ENCODE data around the gene TCP11. TPM values are rescaled to one million over a fixed set of nuclear protein-coding genes. Genes with fewer than 3 reads are reported as not detected.

Gene TCP11
- total RNA-seq, 1 donor from 2014 or later, result not detected

GRCh38 chr6:35173044-35173426, 31.9 kb upstream of the TCP11 start:
- ATAC-seq (ENCODE audit: low read depth), result no peak
- Mint-ChIP-seq H3K4me1 (no peaks in the 10 kb centered on the region), H3K4me3 (no peak overlapping the region), H3K27ac (no peak overlapping the region), H3K9me3 (no peaks in the 10 kb centered on the region), H3K27me3 (peaks cover 5% of the 10 kb centered on the region), H3K36me3 (ENCODE audit: low read depth) (no peaks in the 10 kb centered on the region)
- ChIA-PET CTCF (no interaction called here), POLR2A (no interaction called here)
- TF ChIP-seq CTCF (IDR thresholded peaks at IDR 0.05), result no peak
- intact Hi-C loops (cut with micrococcal nuclease), result no loop called here
- DNase-seq, result no peak

GRCh38 chr6:35170891-35171290, 29.8 kb upstream of the TCP11 start:
- intact Hi-C loops (cut with micrococcal nuclease), result no loop called here
- Mint-ChIP-seq H3K9me3 (no peaks in the 10 kb centered on the region), H3K4me1 (no peaks in the 10 kb centered on the region), H3K27ac (no peak overlapping the region), H3K4me3 (no peak overlapping the region), H3K36me3 (ENCODE audit: low read depth) (no peaks in the 10 kb centered on the region), H3K27me3 (peaks cover 7% of the 10 kb centered on the region)
- DNase-seq (no peak), ATAC-seq (ENCODE audit: low read depth) (no peak)
- ChIA-PET CTCF (interaction anchor here (0.7 kb wide), 1 partner anchor 31 kb away, joined by 3 read pairs; no protein-coding TSS in a partner anchor), POLR2A (no interaction called here)
- no peak for TF ChIP-seq CTCF (IDR thresholded peaks at IDR 0.05)

- intact Hi-C loops (cut with micrococcal nuclease), result no loop called here
- no peak overlapping the region for H3K27ac Mint-ChIP-seq
- no peaks in the 10 kb centered on the region for H3K36me3 Mint-ChIP-seq (ENCODE audit: low read depth)
- H3K27me3 Mint-ChIP-seq, result peaks cover 7% of the 10 kb centered on the region
- H3K4me3 Mint-ChIP-seq, result no peak overlapping the region
- H3K4me1 Mint-ChIP-seq, result no peaks in the 10 kb centered on the region
- no peak for TF ChIP-seq CTCF (IDR thresholded peaks at IDR 0.05)
- no peaks in the 10 kb centered on the region for H3K9me3 Mint-ChIP-seq
- ChIA-PET CTCF (interaction anchor here (0.7 kb wide), 1 partner anchor 31 kb away, joined by 3 read pairs; no protein-coding TSS in a partner anchor), POLR2A (no interaction called here)
- no peak for DNase-seq
- no peak for ATAC-seq (ENCODE audit: low read depth)
Observed at GRCh38 chr6:35170166-35170565, 29.0 kb upstream of the TCP11 start.

- no peaks in the 10 kb centered on the region for H3K36me3 Mint-ChIP-seq (ENCODE audit: low read depth)
- ATAC-seq (ENCODE audit: low read depth) (no peak), DNase-seq (no peak)
- no peak overlapping the region for H3K27ac Mint-ChIP-seq
- peaks cover 8% of the 10 kb centered on the region for H3K27me3 Mint-ChIP-seq
- CTCF ChIA-PET, result no interaction called here
- H3K9me3 Mint-ChIP-seq, result no peaks in the 10 kb centered on the region
- H3K4me1 Mint-ChIP-seq, result no peaks in the 10 kb centered on the region
- no peak for TF ChIP-seq CTCF (IDR thresholded peaks at IDR 0.05)
- intact Hi-C loops (cut with micrococcal nuclease), result no loop called here
- POLR2A ChIA-PET, result no interaction called here
- no peak overlapping the region for H3K4me3 Mint-ChIP-seq
Observed at GRCh38 chr6:35168461-35168861, 27.3 kb upstream of the TCP11 start.

- ChIA-PET POLR2A (no interaction called here), CTCF (interaction anchor here (0.7 kb wide), 1 partner anchor 74 kb away, joined by 3 read pairs; no protein-coding TSS in a partner anchor)
- Mint-ChIP-seq H3K9me3 (no peaks in the 10 kb centered on the region), H3K4me1 (no peaks in the 10 kb centered on the region), H3K4me3 (no peak overlapping the region), H3K27me3 (peaks cover 15% of the 10 kb centered on the region), H3K27ac (no peak overlapping the region), H3K36me3 (ENCODE audit: low read depth) (no peaks in the 10 kb centered on the region)
- DNase-seq, result no peak
- no peak for TF ChIP-seq CTCF (IDR thresholded peaks at IDR 0.05)
- no peak for ATAC-seq (ENCODE audit: low read depth)
- intact Hi-C loops (cut with micrococcal nuclease), result no loop called here
Observed at GRCh38 chr6:35167505-35167904, 26.4 kb upstream of the TCP11 start.

Measured in activated B cell treated with CpG ODN at 0.5 μM for 24 hours (primary cell).